Erythroblast (primary cell): Measurements from ENCODE around the gene WFDC5.
"Not testable (repeated sequence)": the region's sequence is repeated elsewhere in the genome, so short reads cannot be mapped to it uniquely, and the experiment has no call there.

Source experiments
- DNase-seq, 2 experiments: peaks; one replicate each; lab custom pipeline; 2025; lab: John Stamatoyannopoulos, UW
- GATA1 ChIP-seq: IDR thresholded peaks from 2 replicates; pipeline ENCODE4 v1.6.1; 2011; ENCODE audit warnings: low read depth, mild to moderate bottlenecking, control low read depth, low read length, moderate library complexity
- POLR2A ChIP-seq: IDR thresholded peaks from 2 replicates; pipeline ENCODE4 v1.6.1; 2011; ENCODE audit warnings: mild to moderate bottlenecking, low read length

WFDC5 gene

GRCh38 chr20:45114465-45115385 lies at the start of gene WFDC5:
WFDC5 (minus strand) TSS chr20:45115174; CDS start chr20:45115083, 91 bp downstream.
- DNase-seq: no peak
- no peak for TF ChIP-seq POLR2A
- no peak for TF ChIP-seq GATA1

GRCh38 chr20:45163083-45163803 lies 48.3 kb upstream of the WFDC5 start:
- no peak for DNase-seq
- TF ChIP-seq POLR2A (no peak), GATA1 (no peak)

GRCh38 chr20:45157962-45158361 lies 43.0 kb upstream of the WFDC5 start:
- TF ChIP-seq GATA1 (no peak), POLR2A (no peak)
- DNase-seq: no peak

GRCh38 chr20:45156713-45157112 lies 41.7 kb upstream of the WFDC5 start:
- no peak for DNase-seq

GRCh38 chr20:45154794-45155193 lies 39.8 kb upstream of the WFDC5 start:
- DNase-seq: not testable (repeated sequence)

More at GRCh38 chr20:45156713-45157112, 41.7 kb upstream of the WFDC5 start:
- no peak for TF ChIP-seq POLR2A
- no peak for TF ChIP-seq GATA1

GRCh38 chr20:45154183-45154582 lies 39.2 kb upstream of the WFDC5 start:
- DNase-seq: no peak
- no peak for TF ChIP-seq GATA1
- TF ChIP-seq POLR2A: no peak

- TF ChIP-seq GATA1 (no peak), POLR2A (no peak)
- no peak for DNase-seq
Measured at GRCh38 chr20:45153752-45154151, 38.8 kb upstream of the WFDC5 start.

GRCh38 chr20:45153147-45153546 lies 38.2 kb upstream of the WFDC5 start:
- TF ChIP-seq GATA1: no peak
- no peak for TF ChIP-seq POLR2A
- no peak for DNase-seq

- no peak for TF ChIP-seq GATA1
- no peak for TF ChIP-seq POLR2A
- no peak for DNase-seq
Measured at GRCh38 chr20:45152405-45152804, 37.4 kb upstream of the WFDC5 start.

- no peak for TF ChIP-seq GATA1
- no peak for TF ChIP-seq POLR2A
- no peak for DNase-seq
Measured at GRCh38 chr20:45149062-45149461, 34.1 kb upstream of the WFDC5 start.

GRCh38 chr20:45140836-45141235 lies 25.9 kb upstream of the WFDC5 start:
- no peak for DNase-seq

GRCh38 chr20:45139733-45140375 lies 24.9 kb upstream of the WFDC5 start:
- DNase-seq: not testable (repeated sequence)

More at GRCh38 chr20:45140836-45141235, 25.9 kb upstream of the WFDC5 start:
- no peak for TF ChIP-seq POLR2A
- TF ChIP-seq GATA1: no peak

- TF ChIP-seq POLR2A (no peak), GATA1 (no peak)
- peak; percentile 68 to 79 for DNase-seq
Measured at GRCh38 chr20:45138561-45139300, 23.8 kb upstream of the WFDC5 start.
